Fibroblast of skin of right quadriceps (primary cell): ENCODE data around the gene TUBA8.
"Not testable (repeated sequence)": the region's sequence is repeated elsewhere in the genome, so short reads cannot be mapped to it uniquely, and the experiment has no call there.

Experiments used
- DNase-seq: peaks from one replicate; pipeline ENCODE4 v3.0.0-alpha.2; 2013

TUBA8 gene

DNA sequence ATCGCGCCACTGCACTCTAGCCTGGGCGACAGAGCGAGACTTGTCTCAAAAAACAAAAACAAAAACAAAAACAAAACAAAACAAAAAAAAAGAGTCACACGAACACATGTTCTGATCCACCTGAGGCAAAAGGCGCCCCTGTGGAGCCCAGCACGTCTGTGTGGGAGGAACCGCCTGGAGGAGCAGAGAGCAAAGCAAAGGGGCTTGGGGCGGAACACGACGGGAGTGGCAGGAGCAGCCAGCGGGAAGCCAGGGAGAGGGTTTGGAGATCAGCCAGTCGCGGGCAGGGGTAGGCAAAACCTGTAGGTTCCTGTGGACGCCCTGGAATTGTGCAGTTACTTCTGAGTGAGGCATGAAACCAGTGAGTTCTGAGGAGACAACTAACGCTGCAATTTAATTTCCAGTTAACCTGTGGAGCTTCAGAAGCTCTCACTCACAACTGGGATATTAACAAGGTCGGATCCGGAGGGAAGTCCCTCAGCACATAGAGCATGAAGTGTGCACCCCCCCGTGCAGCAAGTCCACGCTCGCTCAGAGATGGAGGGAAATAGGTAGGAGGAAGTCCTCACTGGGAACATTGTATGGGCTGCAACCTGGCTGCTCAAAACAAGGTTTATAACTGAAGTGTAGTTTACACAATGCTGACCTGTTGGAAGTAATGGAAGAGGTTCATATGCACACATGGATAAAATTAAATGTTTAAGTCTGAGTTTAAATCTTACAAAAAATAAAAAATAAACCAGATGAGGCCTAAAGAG lies 26.1 kb downstream of the TUBA8 start:
- no peak for DNase-seq

- not testable (repeated sequence) for DNase-seq
Measured at GRCh38 chr22:18141004-18141403, 30.4 kb downstream of the TUBA8 start.

- DNase-seq: no peak
Measured at GRCh38 chr22:18144105-18144504, 33.5 kb downstream of the TUBA8 start.

GRCh38 chr22:18145676-18146388 lies 35.2 kb downstream of the TUBA8 start:
- no peak for DNase-seq

- no peak for DNase-seq
Measured at GRCh38 chr22:18146389-18146753, 35.8 kb downstream of the TUBA8 start.

- no peak for DNase-seq
Measured at GRCh38 chr22:18147791-18148190, 37.2 kb downstream of the TUBA8 start.

- no peak for DNase-seq
Measured at GRCh38 chr22:18148293-18148965, 37.8 kb downstream of the TUBA8 start.

GRCh38 chr22:18152519-18152918 lies 41.9 kb downstream of the TUBA8 start:
- DNase-seq: no peak

- no peak for DNase-seq
Measured at GRCh38 chr22:18154821-18155390, 44.3 kb downstream of the TUBA8 start.

DNA sequence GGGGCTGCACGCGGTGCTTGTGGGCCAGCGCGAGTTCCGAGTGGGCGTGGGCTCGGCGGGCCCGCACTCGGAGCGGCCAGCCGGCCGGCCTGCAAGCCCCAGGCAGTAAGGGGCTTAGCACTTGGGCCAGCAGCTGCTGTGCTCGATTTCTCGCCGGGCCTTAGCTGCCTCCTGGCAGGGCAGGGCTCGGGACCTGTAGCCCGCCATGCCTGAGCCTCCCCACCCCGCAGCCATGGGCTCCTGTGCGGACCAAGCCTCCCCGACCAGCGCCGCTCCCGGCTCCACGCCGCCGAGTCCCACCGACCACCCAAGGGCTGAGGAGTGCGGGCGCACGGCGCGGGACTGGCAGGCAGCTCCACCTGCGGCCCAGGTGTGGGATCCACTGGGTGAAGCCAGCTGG lies 44.9 kb downstream of the TUBA8 start:
- DNase-seq: not testable (repeated sequence)

GRCh38 chr22:18156878-18157713 lies 46.5 kb downstream of the TUBA8 start:
- DNase-seq: peak; percentile 98

DNA sequence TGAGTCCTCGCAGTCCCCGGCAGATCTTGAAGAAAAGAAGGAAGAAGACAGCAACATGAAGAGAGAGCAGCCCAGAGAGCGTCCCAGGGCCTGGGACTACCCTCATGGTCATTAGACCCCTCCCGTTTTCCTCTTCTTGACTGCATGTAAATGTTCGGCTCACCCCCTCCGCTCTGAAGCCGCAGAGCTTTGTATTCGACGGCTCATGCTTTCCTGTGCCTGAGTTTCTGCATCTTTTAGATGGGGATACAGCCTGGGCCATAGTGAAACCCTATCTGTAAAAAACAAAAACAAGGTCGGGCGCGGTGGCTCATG lies 47.1 kb downstream of the TUBA8 start:
- DNase-seq: no peak

- not testable (repeated sequence) for DNase-seq
Measured at GRCh38 chr22:18160641-18161040, 50.0 kb downstream of the TUBA8 start.

- DNase-seq: not testable (repeated sequence)
Measured at GRCh38 chr22:18163843-18164242, 53.2 kb downstream of the TUBA8 start.

DNA sequence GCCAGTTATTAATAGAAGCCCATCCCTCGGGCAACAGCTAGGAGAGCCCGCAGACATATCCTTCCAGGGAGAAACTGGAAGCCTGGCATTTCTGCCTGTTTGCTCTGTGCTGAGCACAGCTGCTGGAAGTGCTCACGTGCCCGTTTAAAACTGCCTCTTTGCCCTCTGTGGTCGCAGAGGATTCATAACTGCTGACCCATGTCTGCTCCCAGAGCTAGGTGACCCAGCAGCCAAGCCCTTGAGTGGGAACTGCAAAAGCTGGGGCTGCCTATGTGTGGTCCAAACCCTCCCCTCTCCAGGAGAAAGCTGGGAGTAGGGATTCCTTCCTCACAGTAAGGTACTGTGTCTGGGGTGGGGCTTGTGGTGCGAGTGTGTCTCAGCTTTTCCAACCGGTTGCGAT lies 54.0 kb downstream of the TUBA8 start:
- not testable (repeated sequence) for DNase-seq

- not testable (repeated sequence) for DNase-seq
Measured at GRCh38 chr22:18165356-18165755, 54.7 kb downstream of the TUBA8 start.

- DNase-seq: not testable (repeated sequence)
Measured at GRCh38 chr22:18170284-18170683, 59.7 kb downstream of the TUBA8 start.

- DNase-seq: peak; percentile 16
Measured at GRCh38 chr22:18172203-18172602, 61.6 kb downstream of the TUBA8 start.

DNA sequence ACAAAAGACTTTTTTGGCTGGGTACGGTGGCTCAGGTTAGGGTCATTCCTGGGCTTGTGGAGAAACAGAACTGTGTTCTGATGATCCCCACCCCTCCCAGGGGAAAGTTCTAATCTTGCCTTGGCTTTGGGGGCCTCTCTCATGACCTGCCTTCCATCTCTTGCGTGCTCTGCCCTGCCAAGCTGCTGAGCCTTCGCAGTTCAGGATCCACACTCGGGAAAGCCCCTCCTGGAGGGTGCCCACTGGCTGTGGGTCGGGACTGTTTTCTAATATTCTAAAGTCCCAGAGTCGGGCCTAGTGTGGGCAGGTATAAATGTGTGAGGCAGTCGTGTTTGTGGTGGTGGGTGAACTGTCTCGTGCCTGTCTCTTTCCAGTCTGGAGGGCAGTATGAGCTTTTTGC lies 62.2 kb downstream of the TUBA8 start:
- DNase-seq: not testable (repeated sequence)

DNA sequence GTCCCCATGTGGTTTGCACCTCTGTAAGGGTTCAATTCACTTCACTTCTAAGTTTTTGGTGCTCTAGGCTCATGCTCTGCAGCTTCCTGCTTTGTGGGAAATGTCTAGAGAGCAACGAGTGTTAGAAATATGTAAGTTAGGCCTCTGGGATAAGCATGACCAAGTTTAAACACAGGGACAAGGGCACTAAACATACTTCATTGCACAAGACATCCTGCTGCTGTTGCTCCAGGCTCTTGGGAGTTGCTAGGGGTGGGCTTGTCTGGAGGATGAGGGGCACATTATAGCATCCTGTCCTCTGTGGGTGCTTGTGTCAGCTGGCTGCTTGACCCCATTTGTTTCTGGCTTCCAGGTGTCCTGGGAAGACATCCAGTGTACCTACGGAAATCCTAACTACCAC lies 62.8 kb downstream of the TUBA8 start:
- DNase-seq: not testable (repeated sequence)
